Adrenal gland (tissue), 12 donors: Measurements from ENCODE around the gene ICA1. TPM values are rescaled to one million over a fixed set of nuclear protein-coding genes. Genes with fewer than 3 reads are reported as not detected.
A peak's percentile ranks its signal among the peaks of the same experiment; 100 is the strongest.

ENCODE experiments used
- DNase-seq, 7 donors: peaks; one replicate each; pipeline ENCODE4 v3.0.0-alpha.2; 2019 to 2020
- H3K27ac ChIP-seq, 5 donors: fragments of 200-600 bp; sonication (generic) in 4 of 5; 1 replicate in 3 of 5; 2 replicates in 2 of 5; pipeline versions ENCODE4 v1.5.1 to v1.8.0; 2016 to 2020; ENCODE audit warnings: mild to moderate bottlenecking in 1 of 5
- H3K27me3 ChIP-seq: fragments of 200-600 bp; 2 replicates; pipeline ENCODE4 v1.8.0; 2021
- H3K36me3 ChIP-seq, 2 donors: fragments of 200-600 bp; replicated peaks in 1 of 2; 1 replicate in 1 of 2; 2 replicates in 1 of 2; pipeline versions ENCODE4 v1.5.1 to v1.8.0; 2018 to 2022
- H3K4me1 ChIP-seq, 2 donors: fragments of 200-600 bp; replicated peaks in 1 of 2; 1 replicate in 1 of 2; 2 replicates in 1 of 2; pipeline versions ENCODE4 v1.5.1 to v1.8.0; 2018 to 2021
- H3K4me3 ChIP-seq, 4 donors: fragments of 200-600 bp; sonication (generic) in 3 of 4; one replicate each; pipeline ENCODE4 v1.5.1; 2016 to 2018
- H3K9me3 ChIP-seq, 3 donors: fragments of 200-600 bp; sonication (generic) in 1 of 3; replicated peaks in 1 of 3; 1 replicate in 2 of 3; 2 replicates in 1 of 3; pipeline versions ENCODE4 v1.5.1 to v1.8.0; 2016 to 2021
- CTCF ChIP-seq, 6 experiments: fragments of 450-650 bp in 4 of 6; fragments of 200-600 bp in 2 of 6; sonication (generic) in 1 of 6; IDR thresholded peaks; 1 replicate in 5 of 6; 2 replicates in 1 of 6; pipeline versions ENCODE4 v1.5.1 to v1.8.0; 2016 to 2021; ENCODE audit warnings: antibody characterized with exemption in 6 of 6, mild to moderate bottlenecking in 2 of 6, moderate library complexity in 1 of 6
- POLR2A ChIP-seq, 2 donors: fragments of 450-650 bp; IDR thresholded peaks; one replicate each; pipeline ENCODE4 v1.6.1; 2017; ENCODE audit warnings: antibody characterized with exemption in 2 of 2, mild to moderate bottlenecking in 2 of 2, moderate library complexity in 1 of 2
- WGBS, 4 donors: extraction: QIAGEN DNeasy Blood & Tissue Kit in 2 of 4; methylation state at CpG; one replicate each; pipeline versions ENCODE4 v1.1.5 to v1.1.7; 2013 to 2017; 5-methylcytosine and 5-hydroxymethylcytosine counted together
- intact Hi-C, 2 donors: fragments of 100-400 bp; cut with DNase I; formaldehyde crosslinking; loops; one replicate each; pipeline versions ENCODE4 v1.14.1 to v1.15.0; 2022 to 2023
- polyA plus RNA-seq, 3 donors: library from polyadenylated mRNA; stranded (reverse); fragments of 200-250 nt in 2 of 3; fragments of 350-450 nt in 1 of 3; fragmentation: Illumina TruSeq in 1 of 3; extraction: RNeasy Lipid Tissue Mini Kit (QIAGEN cat#74804) in 1 of 3; gene quantifications; one replicate each; pipeline ENCODE4 v1.2.3, GENCODE V29; 2013 to 2014
- total RNA-seq, 9 donors: library from RNA; depleted of rRNA in 4 of 9; stranded (reverse); fragments of >200 nt in 4 of 9; fragments of 120-200 nt in 1 of 9; fragmentation: NEBNext Ultra II Directional in 1 of 9; extraction: Animal tissue kit (Norgen Biotek cat#: 25700) in 1 of 9; gene quantifications; one replicate each; pipeline versions ENCODE4 v1.1.0 to v1.2.4, GENCODE V29; 2013 to 2023
- donor health status: healthy with polysubstance abuse.
- donor health status: Bipolar disorder and iron deficiency.
- donor health status: DM: yes; HTN: yes; CAD: no.
- donor health status: DM: no; HTN: no; CAD: no.
- donor health status: DM: no; HTN: no; CAD: no.
- donor health status: DM: yes; HTN: yes; CAD: no.

Gene ICA1
- total and polyA plus RNA-seq, 12 donors = 5.0 to 16.1 (median 8.4) TPM; not detected in 1

- 32 to 40% (median 38%) methylated on average over 4 of the region's 4 CpGs for WGBS, 4 donors
- intact Hi-C loops = loop anchor here in 1 of 2 donors (10.0 kb wide), 1 partner anchor 426 kb away; no protein-coding TSS in a partner anchor
- Histone ChIP-seq H3K4me1 (no peaks in the 10 kb centered on the region), H3K27ac (no peak overlapping the region), H3K4me3 (no peak overlapping the region), H3K36me3 (no peaks in the 10 kb centered on the region), H3K27me3 (no peaks in the 10 kb centered on the region), H3K9me3 (no peaks in the 10 kb centered on the region)
- peak; percentile 38 to 78 (median 57) for DNase-seq
- TF ChIP-seq CTCF (IDR thresholded peaks at IDR 0.05) (peak; percentile 51 to 64 (median 58)), POLR2A (IDR thresholded peaks at IDR 0.05) (no peak)
Measured at GRCh38 chr7:8190119-8190895, 71.7 kb downstream of the ICA1 start.

- Histone ChIP-seq H3K27ac (no peak overlapping the region), H3K4me1 (no peaks in the 10 kb centered on the region), H3K9me3 (no peaks in the 10 kb centered on the region), H3K4me3 (no peak overlapping the region), H3K27me3 (no peaks in the 10 kb centered on the region), H3K36me3 (no peaks in the 10 kb centered on the region)
- DNase-seq = no peak
- no peak for TF ChIP-seq POLR2A (IDR thresholded peaks at IDR 0.05)
- no peak for TF ChIP-seq CTCF (IDR thresholded peaks at IDR 0.05)
- WGBS, 4 donors = 82 to 92% (median 91%) methylated on average over 6 to 7 of the region's 7 CpGs
- intact Hi-C loops = loop anchor here in 1 of 2 donors (10.0 kb wide), 1 partner anchor 425 kb away; no protein-coding TSS in a partner anchor
Measured at GRCh38 chr7:8189625-8190024, 72.3 kb downstream of the ICA1 start.

- H3K27me3 ChIP-seq = no peaks in the 10 kb centered on the region
- no peaks in the 10 kb centered on the region for H3K36me3 ChIP-seq
- no peak for DNase-seq
- no peaks in the 10 kb centered on the region for H3K4me1 ChIP-seq
- no peaks in the 10 kb centered on the region for H3K9me3 ChIP-seq
- TF ChIP-seq CTCF (IDR thresholded peaks at IDR 0.05) = no peak
- no peak for TF ChIP-seq POLR2A (IDR thresholded peaks at IDR 0.05)
- peak overlapping the region in 1 of 5 donors; percentile 42 for H3K27ac ChIP-seq
- intact Hi-C loops = no loop called here
- WGBS, 4 donors = 61 to 71% (median 67%) methylated on average over 4 of the region's 4 CpGs
- H3K4me3 ChIP-seq = no peak overlapping the region
Measured at GRCh38 chr7:8185926-8186683, 75.9 kb downstream of the ICA1 start.

GRCh38 chr7:8184221-8184620 lies 77.7 kb downstream of the ICA1 start:
- H3K27me3 ChIP-seq = no peaks in the 10 kb centered on the region
- no peak overlapping the region for H3K27ac ChIP-seq
- H3K4me3 ChIP-seq = no peak overlapping the region
- no peaks in the 10 kb centered on the region for H3K9me3 ChIP-seq
- WGBS, 4 donors = 76 to 87% (median 83%) methylated on average over 2 of the region's 2 CpGs
- intact Hi-C loops = no loop called here
- H3K36me3 ChIP-seq = no peaks in the 10 kb centered on the region
- no peaks in the 10 kb centered on the region for H3K4me1 ChIP-seq
- DNase-seq = no peak
- TF ChIP-seq CTCF (IDR thresholded peaks at IDR 0.05) (no peak), POLR2A (IDR thresholded peaks at IDR 0.05) (no peak)
